Breast epithelium (tissue), 3 donors: Measurements from ENCODE around the gene LYPD4.

Experiments used
- POLR2A ChIP-seq: fragments of 450-650 bp; IDR thresholded peaks from one replicate; pipeline ENCODE4 v1.6.1; 2016; ENCODE audit warnings: antibody characterized with exemption, mild to moderate bottlenecking, moderate library complexity
- POLR2AphosphoS5 ChIP-seq, 3 donors: sonication (generic); formaldehyde crosslinking; IDR thresholded peaks; one replicate each; pipeline ENCODE4 v1.6.1; 2017; ENCODE audit warnings: antibody characterized with exemption in 3 of 3
- TF ChIP-seq, protein P1 (sequence below), 3 donors: fragments of 450-650 bp; IDR thresholded peaks; one replicate each; pipeline ENCODE4 v1.5.1; 2016 to 2017; ENCODE audit warnings: antibody characterized with exemption in 3 of 3, mild to moderate bottlenecking in 3 of 3, moderate library complexity in 3 of 3

DNA sequence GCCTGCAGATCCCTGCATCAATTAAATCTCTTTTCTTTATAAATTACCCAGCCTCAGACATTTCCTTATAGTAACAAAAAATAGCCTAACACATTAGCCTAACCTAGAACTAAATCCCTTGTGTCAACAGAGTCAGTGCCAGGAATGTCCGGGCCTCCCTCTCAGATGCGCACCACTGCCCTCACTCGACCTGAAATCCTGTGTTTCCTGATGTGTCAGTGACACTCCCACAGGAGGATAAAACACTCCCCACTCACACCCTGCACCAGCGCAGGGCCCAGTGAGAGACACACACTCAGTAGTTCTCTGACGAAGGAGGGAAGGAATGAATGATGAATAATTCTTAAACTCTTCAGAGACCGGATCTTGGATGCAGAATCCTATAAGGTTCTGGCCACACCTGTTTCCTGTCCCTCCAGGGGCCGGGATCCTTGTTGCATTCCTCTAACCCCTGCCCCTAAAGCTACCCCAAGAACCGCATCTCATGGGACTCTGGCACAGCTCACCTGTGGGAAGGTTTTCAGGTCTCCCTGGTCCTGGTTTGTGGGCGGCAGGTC lies 45.0 kb downstream of the LYPD4 start:
- TF ChIP-seq, protein P1, sequence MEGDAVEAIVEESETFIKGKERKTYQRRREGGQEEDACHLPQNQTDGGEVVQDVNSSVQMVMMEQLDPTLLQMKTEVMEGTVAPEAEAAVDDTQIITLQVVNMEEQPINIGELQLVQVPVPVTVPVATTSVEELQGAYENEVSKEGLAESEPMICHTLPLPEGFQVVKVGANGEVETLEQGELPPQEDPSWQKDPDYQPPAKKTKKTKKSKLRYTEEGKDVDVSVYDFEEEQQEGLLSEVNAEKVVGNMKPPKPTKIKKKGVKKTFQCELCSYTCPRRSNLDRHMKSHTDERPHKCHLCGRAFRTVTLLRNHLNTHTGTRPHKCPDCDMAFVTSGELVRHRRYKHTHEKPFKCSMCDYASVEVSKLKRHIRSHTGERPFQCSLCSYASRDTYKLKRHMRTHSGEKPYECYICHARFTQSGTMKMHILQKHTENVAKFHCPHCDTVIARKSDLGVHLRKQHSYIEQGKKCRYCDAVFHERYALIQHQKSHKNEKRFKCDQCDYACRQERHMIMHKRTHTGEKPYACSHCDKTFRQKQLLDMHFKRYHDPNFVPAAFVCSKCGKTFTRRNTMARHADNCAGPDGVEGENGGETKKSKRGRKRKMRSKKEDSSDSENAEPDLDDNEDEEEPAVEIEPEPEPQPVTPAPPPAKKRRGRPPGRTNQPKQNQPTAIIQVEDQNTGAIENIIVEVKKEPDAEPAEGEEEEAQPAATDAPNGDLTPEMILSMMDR (IDR thresholded peaks at IDR 0.05), result no peak
- TF ChIP-seq POLR2A (no peak), POLR2AphosphoS5 (IDR thresholded peaks at IDR 0.05) (no peak)
